Liver (tissue), 9 donors: ENCODE data around the gene EPB41L4B. TPM values are rescaled to one million over a fixed set of nuclear protein-coding genes. Genes with fewer than 3 reads are reported as not detected.

Source experiments
- DNase-seq: peaks from one replicate; pipeline ENCODE4 v3.0.0-alpha.2; 2017; ENCODE audit warnings: low spot score
- H3K27ac ChIP-seq, 2 donors: one replicate each; pipeline ENCODE4 v1.7.0; 2013; ENCODE audit warnings: inconsistent platforms in 2 of 2, low read length in 2 of 2, control low read depth in 1 of 2, low read depth in 1 of 2, mild to moderate bottlenecking in 1 of 2
- H3K27me3 ChIP-seq, 4 donors: one replicate each; pipeline versions ENCODE4 v1.6.1 to v1.7.0; 2013; ENCODE audit warnings: low read length in 3 of 4, inconsistent platforms in 1 of 4, mild to moderate bottlenecking in 1 of 4, moderate library complexity in 1 of 4; ENCODE audit not compliant: control insufficient read depth in 4 of 4, insufficient read depth in 4 of 4
- H3K36me3 ChIP-seq, 4 donors: one replicate each; pipeline versions ENCODE4 v1.6.1 to v1.7.0; 2013; ENCODE audit warnings: low read length in 3 of 4, mild to moderate bottlenecking in 3 of 4, low read depth in 1 of 4, moderate library complexity in 1 of 4; ENCODE audit not compliant: control insufficient read depth in 4 of 4, insufficient read depth in 3 of 4
- H3K4me1 ChIP-seq, 4 donors: one replicate each; pipeline versions ENCODE4 v1.6.1 to v1.7.0; 2013; ENCODE audit warnings: low read length in 3 of 4, mild to moderate bottlenecking in 3 of 4, moderate library complexity in 1 of 4; ENCODE audit not compliant: control insufficient read depth in 4 of 4, insufficient read depth in 4 of 4
- H3K4me3 ChIP-seq, 3 donors: one replicate each; pipeline versions ENCODE4 v1.6.1 to v1.7.0; 2013; ENCODE audit warnings: low read length in 3 of 3, control low read depth in 1 of 3, low read depth in 1 of 3, mild to moderate bottlenecking in 1 of 3
- H3K9ac ChIP-seq, 2 donors: one replicate each; pipeline ENCODE4 v1.7.0; 2013; ENCODE audit warnings: low read length in 2 of 2, mild to moderate bottlenecking in 2 of 2, moderate library complexity in 2 of 2, control low read depth in 1 of 2, low read depth in 1 of 2
- H3K9me3 ChIP-seq, 4 donors: one replicate each; pipeline versions ENCODE4 v1.6.1 to v1.7.0; 2013; ENCODE audit warnings: low read length in 3 of 4; ENCODE audit not compliant: control insufficient read depth in 4 of 4
- EGR1 ChIP-seq, 2 donors: IDR thresholded peaks; 2 replicates each; pipeline ENCODE4 v1.6.1; 2016 to 2018; ENCODE audit warnings: antibody characterized with exemption in 2 of 2, low read depth in 2 of 2
- FOXA1 ChIP-seq: IDR thresholded peaks from 2 replicates; pipeline ENCODE4 v1.6.1; 2016; ENCODE audit warnings: antibody characterized with exemption
- FOXA2 ChIP-seq: IDR thresholded peaks from 2 replicates; pipeline ENCODE4 v1.6.1; 2016; ENCODE audit warnings: antibody characterized with exemption
- GABPA ChIP-seq, 2 donors: IDR thresholded peaks in 1 of 2; conservative IDR thresholded peaks in 1 of 2; 2 replicates each; pipeline ENCODE4 v1.6.1; 2016; ENCODE audit warnings: antibody characterized with exemption in 2 of 2, mild to moderate bottlenecking in 1 of 2, moderate library complexity in 1 of 2
- HNF4A ChIP-seq, 2 donors: conservative IDR thresholded peaks; 2 replicates each; pipeline ENCODE4 v1.6.1; 2016; ENCODE audit warnings: antibody characterized with exemption in 2 of 2, mild to moderate bottlenecking in 2 of 2
- HNF4G ChIP-seq: IDR thresholded peaks from 2 replicates; pipeline ENCODE4 v1.6.1; 2016; ENCODE audit warnings: antibody characterized with exemption
- JUND ChIP-seq, 2 donors: IDR thresholded peaks; 2 replicates each; pipeline ENCODE4 v1.6.1; 2016; ENCODE audit warnings: antibody characterized with exemption in 2 of 2
- NR2F2 ChIP-seq: IDR thresholded peaks from 2 replicates; pipeline ENCODE4 v1.6.1; 2016; ENCODE audit warnings: antibody characterized with exemption
- RAD21 ChIP-seq, 2 donors: IDR thresholded peaks; 2 replicates each; pipeline ENCODE4 v1.6.1; 2016; ENCODE audit warnings: antibody characterized with exemption in 2 of 2, mild to moderate bottlenecking in 2 of 2
- SP1 ChIP-seq: IDR thresholded peaks from 2 replicates; pipeline ENCODE4 v1.6.1; 2018; ENCODE audit warnings: antibody characterized with exemption, mild to moderate bottlenecking
- TAF1 ChIP-seq: conservative IDR thresholded peaks from 2 replicates; pipeline ENCODE4 v1.6.1; 2016; ENCODE audit warnings: antibody characterized with exemption, mild to moderate bottlenecking
- YY1 ChIP-seq: IDR thresholded peaks from 2 replicates; pipeline ENCODE4 v1.6.1; 2016; ENCODE audit warnings: antibody characterized with exemption, mild to moderate bottlenecking
- WGBS: extraction: QIAGEN DNeasy Blood & Tissue Kit; methylation state at CpG from one replicate; pipeline ENCODE4 v1.1.7; 2013; 5-methylcytosine and 5-hydroxymethylcytosine counted together
- polyA plus RNA-seq, 2 donors: library from polyadenylated mRNA; stranded (reverse) in 1 of 2; unstranded in 1 of 2; fragments of 200-250 nt in 1 of 2; fragments of >200 nt in 1 of 2; fragmentation: Nextera tagmentation in 1 of 2; extraction: Ambion mirVana in 1 of 2; gene quantifications; one replicate each; pipeline versions ENCODE4 v1.2.1 to v1.2.3, GENCODE V29; 2013 to 2015
- total RNA-seq, 2 donors: library from RNA; depleted of rRNA; stranded (reverse); fragments of >200 nt; gene quantifications; one replicate each; pipeline ENCODE4 v1.2.3, GENCODE V29; 2014
- TF ChIP-seq, protein P1 (sequence below): fragments of 150-350 bp; IDR thresholded peaks from 2 replicates; pipeline ENCODE4 v1.5.1; 2017; ENCODE audit warnings: improper control_type of control experiment, low read depth, low read length; ENCODE audit not compliant: missing input control
- TF ChIP-seq, protein P2 (sequence below): IDR thresholded peaks from 2 replicates; pipeline ENCODE4 v1.6.1; 2016; ENCODE audit warnings: antibody characterized with exemption
- TF ChIP-seq, protein P3 (sequence below): IDR thresholded peaks from 2 replicates; pipeline ENCODE4 v1.6.1; 2016; ENCODE audit warnings: antibody characterized with exemption
- TF ChIP-seq, protein P4 (sequence below): IDR thresholded peaks from 2 replicates; pipeline ENCODE4 v1.6.1; 2016; ENCODE audit warnings: antibody characterized with exemption
- donor health status: healthy.
- donor health status: healthy.
- donor health status: healthy.
- donor health status: healthy.
- donor health status: healthy.

The EPB41L4B gene
- total and polyA plus RNA-seq, 4 donors, result 9.9 to 42.6 (median 23.9) TPM

DNA sequence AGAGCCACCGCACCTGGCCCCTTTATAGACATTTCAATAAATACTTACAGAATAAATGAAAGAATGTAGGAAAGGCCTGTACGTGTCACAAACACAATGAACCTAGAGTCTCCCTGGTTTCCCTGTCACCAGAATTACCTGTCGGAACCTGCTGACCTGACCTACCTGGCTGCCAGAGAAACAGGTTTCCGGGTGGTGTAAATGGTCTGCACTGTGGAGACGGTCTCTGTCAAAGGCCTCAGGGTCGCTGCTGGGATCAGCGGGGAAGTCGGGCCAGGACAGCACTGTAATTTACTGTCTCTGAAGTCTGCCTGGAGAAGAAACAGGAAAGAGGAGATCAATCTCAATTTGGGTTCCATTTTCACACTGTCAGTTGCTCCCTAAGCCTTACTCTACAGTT lies 144.5 kb downstream of the EPB41L4B start:
- Histone ChIP-seq H3K9ac (no peak overlapping the region), H3K4me3 (no peak overlapping the region), H3K27ac (no peak overlapping the region), H3K4me1 (no peaks in the 10 kb centered on the region), H3K9me3 (no peaks in the 10 kb centered on the region), H3K27me3 (no peaks in the 10 kb centered on the region), H3K36me3 (no peaks in the 10 kb centered on the region)
- no peak for TF ChIP-seq NR2F2
- TF ChIP-seq GABPA (IDR thresholded peaks at IDR 0.05 in 1 of 2, conservative IDR thresholded peaks at IDR 0.05 in 1 of 2), result no peak
- TF ChIP-seq, protein P1, sequence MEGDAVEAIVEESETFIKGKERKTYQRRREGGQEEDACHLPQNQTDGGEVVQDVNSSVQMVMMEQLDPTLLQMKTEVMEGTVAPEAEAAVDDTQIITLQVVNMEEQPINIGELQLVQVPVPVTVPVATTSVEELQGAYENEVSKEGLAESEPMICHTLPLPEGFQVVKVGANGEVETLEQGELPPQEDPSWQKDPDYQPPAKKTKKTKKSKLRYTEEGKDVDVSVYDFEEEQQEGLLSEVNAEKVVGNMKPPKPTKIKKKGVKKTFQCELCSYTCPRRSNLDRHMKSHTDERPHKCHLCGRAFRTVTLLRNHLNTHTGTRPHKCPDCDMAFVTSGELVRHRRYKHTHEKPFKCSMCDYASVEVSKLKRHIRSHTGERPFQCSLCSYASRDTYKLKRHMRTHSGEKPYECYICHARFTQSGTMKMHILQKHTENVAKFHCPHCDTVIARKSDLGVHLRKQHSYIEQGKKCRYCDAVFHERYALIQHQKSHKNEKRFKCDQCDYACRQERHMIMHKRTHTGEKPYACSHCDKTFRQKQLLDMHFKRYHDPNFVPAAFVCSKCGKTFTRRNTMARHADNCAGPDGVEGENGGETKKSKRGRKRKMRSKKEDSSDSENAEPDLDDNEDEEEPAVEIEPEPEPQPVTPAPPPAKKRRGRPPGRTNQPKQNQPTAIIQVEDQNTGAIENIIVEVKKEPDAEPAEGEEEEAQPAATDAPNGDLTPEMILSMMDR, result no peak
- TF ChIP-seq, protein P2, sequence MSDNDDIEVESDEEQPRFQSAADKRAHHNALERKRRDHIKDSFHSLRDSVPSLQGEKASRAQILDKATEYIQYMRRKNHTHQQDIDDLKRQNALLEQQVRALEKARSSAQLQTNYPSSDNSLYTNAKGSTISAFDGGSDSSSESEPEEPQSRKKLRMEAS, result no peak
- no peak for TF ChIP-seq RAD21 (IDR thresholded peaks at IDR 0.05)
- TF ChIP-seq FOXA2, result no peak
- no peak for TF ChIP-seq HNF4G
- no peak for TF ChIP-seq EGR1 (IDR thresholded peaks at IDR 0.05; ENCODE audit: low read depth in 2 of 2)
- TF ChIP-seq, protein P3, sequence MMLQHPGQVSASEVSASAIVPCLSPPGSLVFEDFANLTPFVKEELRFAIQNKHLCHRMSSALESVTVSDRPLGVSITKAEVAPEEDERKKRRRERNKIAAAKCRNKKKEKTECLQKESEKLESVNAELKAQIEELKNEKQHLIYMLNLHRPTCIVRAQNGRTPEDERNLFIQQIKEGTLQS, result no peak
- TF ChIP-seq JUND (IDR thresholded peaks at IDR 0.05), result no peak
- 89% methylated on average over 8 of the region's 8 CpGs for WGBS
- DNase-seq, result no peak

DNA sequence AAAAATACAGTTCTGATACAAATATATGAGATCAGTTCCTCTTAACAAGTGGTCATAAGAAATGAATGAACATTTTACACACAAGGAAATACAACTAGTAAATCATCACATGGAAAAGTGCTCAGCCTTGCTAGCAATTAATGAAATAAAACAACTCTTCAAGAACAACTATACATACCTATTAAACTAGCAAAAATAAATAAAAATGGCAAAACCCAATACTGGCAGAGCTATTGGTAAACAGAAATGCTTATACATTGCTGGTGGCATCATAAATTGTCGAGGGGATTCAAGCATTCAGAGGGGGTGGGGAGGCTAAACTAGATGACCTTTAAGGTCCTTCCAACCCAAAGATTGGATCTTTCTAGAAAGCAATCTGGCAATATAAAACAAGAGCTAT lies 147.9 kb downstream of the EPB41L4B start:
- DNase-seq, result no peak
- TF ChIP-seq, protein P4, sequence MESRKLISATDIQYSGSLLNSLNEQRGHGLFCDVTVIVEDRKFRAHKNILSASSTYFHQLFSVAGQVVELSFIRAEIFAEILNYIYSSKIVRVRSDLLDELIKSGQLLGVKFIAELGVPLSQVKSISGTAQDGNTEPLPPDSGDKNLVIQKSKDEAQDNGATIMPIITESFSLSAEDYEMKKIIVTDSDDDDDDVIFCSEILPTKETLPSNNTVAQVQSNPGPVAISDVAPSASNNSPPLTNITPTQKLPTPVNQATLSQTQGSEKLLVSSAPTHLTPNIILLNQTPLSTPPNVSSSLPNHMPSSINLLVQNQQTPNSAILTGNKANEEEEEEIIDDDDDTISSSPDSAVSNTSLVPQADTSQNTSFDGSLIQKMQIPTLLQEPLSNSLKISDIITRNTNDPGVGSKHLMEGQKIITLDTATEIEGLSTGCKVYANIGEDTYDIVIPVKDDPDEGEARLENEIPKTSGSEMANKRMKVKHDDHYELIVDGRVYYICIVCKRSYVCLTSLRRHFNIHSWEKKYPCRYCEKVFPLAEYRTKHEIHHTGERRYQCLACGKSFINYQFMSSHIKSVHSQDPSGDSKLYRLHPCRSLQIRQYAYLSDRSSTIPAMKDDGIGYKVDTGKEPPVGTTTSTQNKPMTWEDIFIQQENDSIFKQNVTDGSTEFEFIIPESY, result no peak
- no peak overlapping the region for H3K9ac ChIP-seq
- no peaks in the 10 kb centered on the region for H3K4me1 ChIP-seq
- no peak overlapping the region for H3K4me3 ChIP-seq
- H3K36me3 ChIP-seq, result no peaks in the 10 kb centered on the region
- no peak overlapping the region for H3K27ac ChIP-seq
- no peaks in the 10 kb centered on the region for H3K9me3 ChIP-seq
- 70% methylated on average over 1 of the region's 1 CpG for WGBS
- no peaks in the 10 kb centered on the region for H3K27me3 ChIP-seq

DNA sequence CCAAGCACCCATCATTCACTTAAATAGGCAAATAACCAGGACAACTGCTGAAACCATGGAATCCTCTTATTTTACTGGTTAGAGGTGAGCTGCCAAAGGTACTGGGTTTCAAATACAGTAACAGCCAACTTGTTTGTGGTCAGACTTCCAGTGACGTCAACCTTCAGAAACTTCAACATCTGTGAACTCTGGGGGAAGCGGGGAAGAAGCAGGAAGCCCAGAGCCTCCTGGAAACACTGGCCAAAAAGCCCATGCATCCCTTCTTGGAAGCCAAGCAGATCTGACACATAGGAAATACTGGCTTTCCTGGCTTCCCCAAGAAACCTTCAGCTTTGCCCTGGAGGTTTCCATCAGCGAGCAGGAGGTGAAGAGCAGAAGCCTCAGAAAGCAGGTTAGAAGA lies 148.9 kb downstream of the EPB41L4B start:
- Histone ChIP-seq H3K9me3 (no peaks in the 10 kb centered on the region), H3K4me1 (peaks cover 0 to 3% (median 2%) of the 10 kb centered on the region in 4 donors), H3K9ac (no peak overlapping the region), H3K4me3 (no peak overlapping the region), H3K27ac (no peak overlapping the region), H3K36me3 (no peaks in the 10 kb centered on the region), H3K27me3 (peaks cover 0 to 3% (median under 1%) of the 10 kb centered on the region in 4 donors)
- WGBS, result 85% methylated on average over 3 of the region's 3 CpGs
- DNase-seq, result no peak
- TF ChIP-seq JUND (IDR thresholded peaks at IDR 0.05) (no peak), YY1 (no peak), SP1 (no peak), TAF1 (no peak), HNF4A (conservative IDR thresholded peaks at IDR 0.05) (no peak), EGR1 (IDR thresholded peaks at IDR 0.05; ENCODE audit: low read depth in 2 of 2) (no peak), FOXA2 (no peak), RAD21 (IDR thresholded peaks at IDR 0.05) (no peak), GABPA (IDR thresholded peaks at IDR 0.05 in 1 of 2, conservative IDR thresholded peaks at IDR 0.05 in 1 of 2) (no peak), FOXA1 (no peak), HNF4G (no peak)
- TF ChIP-seq, protein P2, result no peak
- TF ChIP-seq, protein P1, result no peak
- TF ChIP-seq, protein P4, result no peak
